OCI-LY1 (cell line): ENCODE data around the gene CD4.

Experiments used
- H2AFZ ChIP-seq: fragments of 200-600 bp; sonication (generic), shearing (Covaris generic); 2 replicates; pipeline ENCODE4 v1.6.0; 2014; ENCODE audit warnings: antibody characterized with exemption, mild to moderate bottlenecking, low read length
- H3F3A ChIP-seq: fragments of 200-600 bp; sonication (generic), shearing (Covaris generic); 2 replicates; pipeline ENCODE4 v1.6.0; 2014; ENCODE audit warnings: mild to moderate bottlenecking, antibody characterized with exemption, low read length, moderate library complexity; ENCODE audit not compliant: insufficient read depth
- H3K27ac ChIP-seq: fragments of 200-600 bp; sonication (generic); 2 replicates; pipeline ENCODE4 v1.5.1; 2014; ENCODE audit warnings: low read length, mixed run types, mild to moderate bottlenecking, low read depth; ENCODE audit not compliant: poor library complexity, severe bottlenecking
- H3K27me3 ChIP-seq: fragments of 200-600 bp; sonication (generic); 2 replicates; pipeline ENCODE4 v1.6.0; 2014; ENCODE audit warnings: antibody characterized with exemption, mild to moderate bottlenecking, low read length, moderate library complexity; ENCODE audit not compliant: insufficient read depth
- H3K36me3 ChIP-seq: fragments of 200-600 bp; sonication (generic); 2 replicates; pipeline ENCODE4 v1.6.1; 2014; ENCODE audit warnings: mild to moderate bottlenecking, antibody characterized with exemption, low read length, moderate library complexity, mixed read lengths; ENCODE audit not compliant: insufficient read depth
- H3K4me1 ChIP-seq: fragments of 200-600 bp; sonication (generic); 2 replicates; pipeline ENCODE4 v1.5.1; 2014; ENCODE audit warnings: mild to moderate bottlenecking, low read length, moderate library complexity; ENCODE audit not compliant: insufficient read depth, severe bottlenecking
- H3K4me2 ChIP-seq: fragments of 200-600 bp; sonication (generic), shearing (Covaris generic); 2 replicates; pipeline ENCODE4 v1.6.1; 2014; ENCODE audit warnings: low read length
- H3K4me3 ChIP-seq: fragments of 200-600 bp; sonication (generic); 2 replicates; pipeline ENCODE4 v1.5.1; 2014; ENCODE audit warnings: low read length, low read depth, mild to moderate bottlenecking, mixed read lengths; ENCODE audit not compliant: poor library complexity, severe bottlenecking
- H3K79me2 ChIP-seq: fragments of 200-600 bp; shearing (Covaris generic); 2 replicates; pipeline ENCODE4 v1.6.1; 2016; ENCODE audit warnings: mixed run types, low read length, mixed read lengths; ENCODE audit not compliant: insufficient read depth
- H3K9ac ChIP-seq: fragments of 200-600 bp; sonication (generic), shearing (Covaris generic); 2 replicates; pipeline ENCODE4 v1.6.1; 2014; ENCODE audit warnings: mild to moderate bottlenecking, low read length, mixed read lengths
- H3K9me2 ChIP-seq: fragments of 200-600 bp; sonication (generic), shearing (Covaris generic); 2 replicates; pipeline ENCODE4 v1.6.1; 2014; ENCODE audit warnings: low read depth, mild to moderate bottlenecking, low read length, mixed read lengths
- H3K9me3 ChIP-seq: fragments of 200-600 bp; shearing (Covaris generic); 2 replicates; pipeline ENCODE4 v1.6.1; 2014; ENCODE audit warnings: low read length, mixed read lengths
- H4K20me1 ChIP-seq: fragments of 200-600 bp; sonication (generic), shearing (Covaris generic); 2 replicates; pipeline ENCODE4 v1.6.0; 2016; ENCODE audit warnings: mild to moderate bottlenecking, low read length; ENCODE audit not compliant: insufficient read depth
- EZH2 ChIP-seq: fragments of 200-600 bp; sonication (generic), shearing (Covaris generic); IDR thresholded peaks from 2 replicates; pipeline ENCODE4 v1.8.0; 2017; ENCODE audit warnings: borderline replicate concordance, mixed run types, mild to moderate bottlenecking, antibody characterized with exemption, low read length, moderate library complexity, mixed read lengths
- TF ChIP-seq, protein P1 (sequence below): fragments of 200-600 bp; sonication (generic), shearing (Covaris generic); IDR thresholded peaks from 2 replicates; pipeline ENCODE4 v1.5.1; 2017; ENCODE audit warnings: mild to moderate bottlenecking, antibody characterized with exemption, low read length, moderate library complexity, mixed read lengths

Gene CD4

DNA sequence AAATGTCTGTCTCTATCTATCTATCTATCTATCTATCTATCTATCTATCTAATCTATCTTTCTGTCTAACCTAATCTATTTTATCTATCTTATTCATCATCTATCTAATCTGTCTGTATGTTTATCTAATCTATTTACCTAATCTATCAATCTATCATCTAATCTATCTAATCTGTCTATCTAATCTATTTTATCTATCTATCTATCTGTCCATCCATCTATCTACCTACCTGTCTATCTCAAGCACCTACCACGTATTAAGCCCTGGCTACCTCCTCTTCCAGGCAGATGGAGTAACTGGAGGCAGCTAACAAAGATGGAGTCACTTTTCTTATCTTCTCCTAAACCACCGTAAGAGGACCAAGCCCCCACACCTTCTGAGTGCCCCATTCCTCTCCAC lies 5.8 kb downstream of the CD4 start:
- Histone ChIP-seq H3K27ac (no peak overlapping the region), H4K20me1 (no peaks in the 10 kb centered on the region)
- TF ChIP-seq, protein P1, sequence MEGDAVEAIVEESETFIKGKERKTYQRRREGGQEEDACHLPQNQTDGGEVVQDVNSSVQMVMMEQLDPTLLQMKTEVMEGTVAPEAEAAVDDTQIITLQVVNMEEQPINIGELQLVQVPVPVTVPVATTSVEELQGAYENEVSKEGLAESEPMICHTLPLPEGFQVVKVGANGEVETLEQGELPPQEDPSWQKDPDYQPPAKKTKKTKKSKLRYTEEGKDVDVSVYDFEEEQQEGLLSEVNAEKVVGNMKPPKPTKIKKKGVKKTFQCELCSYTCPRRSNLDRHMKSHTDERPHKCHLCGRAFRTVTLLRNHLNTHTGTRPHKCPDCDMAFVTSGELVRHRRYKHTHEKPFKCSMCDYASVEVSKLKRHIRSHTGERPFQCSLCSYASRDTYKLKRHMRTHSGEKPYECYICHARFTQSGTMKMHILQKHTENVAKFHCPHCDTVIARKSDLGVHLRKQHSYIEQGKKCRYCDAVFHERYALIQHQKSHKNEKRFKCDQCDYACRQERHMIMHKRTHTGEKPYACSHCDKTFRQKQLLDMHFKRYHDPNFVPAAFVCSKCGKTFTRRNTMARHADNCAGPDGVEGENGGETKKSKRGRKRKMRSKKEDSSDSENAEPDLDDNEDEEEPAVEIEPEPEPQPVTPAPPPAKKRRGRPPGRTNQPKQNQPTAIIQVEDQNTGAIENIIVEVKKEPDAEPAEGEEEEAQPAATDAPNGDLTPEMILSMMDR = no peak
- no peak for TF ChIP-seq EZH2

DNA sequence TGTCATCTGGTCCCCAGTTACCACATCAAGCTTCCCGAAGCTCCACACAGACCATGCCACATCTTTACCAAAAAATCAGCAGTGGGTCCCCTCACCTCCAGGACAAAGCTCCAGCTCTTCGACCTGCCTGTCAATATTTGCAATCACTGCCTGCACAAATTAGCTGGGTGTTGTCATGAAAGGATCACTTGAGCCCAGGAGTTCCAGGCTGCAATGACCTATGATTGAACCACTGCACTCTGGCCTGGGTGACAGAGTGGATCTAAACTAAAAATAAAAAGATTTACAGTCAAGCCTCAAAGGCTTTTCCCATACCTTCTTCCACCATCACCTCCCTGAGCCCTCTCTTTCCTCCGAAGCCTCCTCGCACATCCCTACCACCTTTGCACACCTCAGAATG lies 7.2 kb downstream of the CD4 start:
- Histone ChIP-seq H4K20me1 (no peaks in the 10 kb centered on the region), H2AFZ (no peak overlapping the region), H3K4me2 (no peak overlapping the region), H3K9me2 (no peaks in the 10 kb centered on the region), H3K79me2 (no peaks in the 10 kb centered on the region), H3K9me3 (no peaks in the 10 kb centered on the region), H3K27me3 (peaks cover 9% of the 10 kb centered on the region), H3K9ac (no peak overlapping the region), H3K27ac (no peak overlapping the region), H3K4me1 (no peaks in the 10 kb centered on the region), H3K36me3 (no peaks in the 10 kb centered on the region), H3F3A (no peaks in the 10 kb centered on the region), H3K4me3 (no peak overlapping the region)
- TF ChIP-seq EZH2 = no peak
- TF ChIP-seq, protein P1 = no peak

More for the DNA sequence above, 5.8 kb downstream of the CD4 start:
- Histone ChIP-seq H3K9ac (no peak overlapping the region), H3F3A (no peaks in the 10 kb centered on the region), H2AFZ (no peak overlapping the region), H3K9me3 (no peaks in the 10 kb centered on the region), H3K36me3 (no peaks in the 10 kb centered on the region), H3K4me3 (no peak overlapping the region), H3K79me2 (no peaks in the 10 kb centered on the region), H3K4me1 (no peaks in the 10 kb centered on the region), H3K9me2 (no peaks in the 10 kb centered on the region), H3K4me2 (no peak overlapping the region), H3K27me3 (peaks cover 9% of the 10 kb centered on the region)

DNA sequence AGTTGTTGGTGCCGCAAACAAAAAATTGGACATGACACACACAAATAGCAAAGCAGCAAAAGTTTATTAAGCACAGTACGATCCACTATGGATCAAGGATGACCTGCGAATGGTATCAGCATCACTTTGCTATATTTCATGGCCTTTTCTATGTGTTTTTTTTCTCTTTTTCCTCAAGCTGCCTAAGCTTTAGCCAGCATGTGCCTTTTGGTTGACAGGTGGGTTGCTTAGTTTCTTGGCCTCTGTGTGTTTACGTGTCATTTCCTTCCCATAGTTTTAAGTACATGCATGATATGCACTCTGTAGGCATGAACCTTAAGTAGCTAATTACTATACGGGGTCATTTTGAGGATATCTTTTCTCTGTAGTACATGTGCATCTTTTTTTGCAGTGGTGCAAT lies 9.8 kb downstream of the CD4 start:
- peaks cover 9% of the 10 kb centered on the region for H3K27me3 ChIP-seq

More for the DNA sequence above, 9.8 kb downstream of the CD4 start:
- Histone ChIP-seq H3F3A (no peaks in the 10 kb centered on the region), H3K4me1 (no peaks in the 10 kb centered on the region), H3K9me3 (no peaks in the 10 kb centered on the region), H3K4me2 (no peak overlapping the region), H3K79me2 (no peaks in the 10 kb centered on the region), H4K20me1 (no peaks in the 10 kb centered on the region), H3K9me2 (no peaks in the 10 kb centered on the region), H3K36me3 (no peaks in the 10 kb centered on the region; the same call in 1 of the 2 replicates), H3K4me3 (no peak overlapping the region), H2AFZ (no peak overlapping the region), H3K9ac (no peak overlapping the region), H3K27ac (no peak overlapping the region)
- TF ChIP-seq, protein P1 = no peak
- no peak for TF ChIP-seq EZH2
